ENCODE results near the gene FAM151B. TPM values are rescaled to one million over a fixed set of nuclear protein-coding genes. Genes with fewer than 3 reads are reported as not detected.

The FAM151B gene
- total and polyA plus RNA-seq, 2 of the 13 experiments (the other 11 are each of a cell fraction or from before 2014, with no cell fraction given), result 0.61 to 1.0 TPM

- TF ChIP-seq HNRNPK (IDR thresholded peaks at IDR 0.05; ENCODE audit: low read depth, low read length, poor library complexity, severe bottlenecking) (no peak), SOX5 (CRISPR knock-in tag; IDR thresholded peaks at IDR 0.05; ENCODE audit: borderline replicate concordance) (0 out of 2 replicates have a peak, but pooled peaks have one; percentile 6), ZNF205 (CRISPR knock-in tag; IDR thresholded peaks at IDR 0.05) (peak; percentile 81), MED1 (CRISPR knock-in tag; IDR thresholded peaks at IDR 0.05) (peak; percentile 47; the same call in 1 of the 2 replicates), POLR2AphosphoS2 (IDR thresholded peaks at IDR 0.05; ENCODE audit: low read depth, low read length) (no peak; the same call in 1 of the 2 replicates), ASH2L (IDR thresholded peaks at IDR 0.05; ENCODE audit: insufficient read length, low read depth, low read length) (peak; percentile 95), CREB3 (CRISPR knock-in tag; IDR thresholded peaks at IDR 0.05) (peak; percentile 47; the same call in 1 of the 2 replicates), HMGXB3 (CRISPR knock-in tag; IDR thresholded peaks at IDR 0.05; ENCODE audit: borderline replicate concordance) (no peak), BHLHE40 (IDR thresholded peaks at IDR 0.05; ENCODE audit: low read length) (no peak), ZEB1 (IDR thresholded peaks at IDR 0.05; ENCODE audit: insufficient replicate concordance, low read depth) (peak; percentile 86), TBL1XR1 (IDR thresholded peaks at IDR 0.05; ENCODE audit: borderline replicate concordance, low read length, partially characterized antibody) (no peak), FOXO4 (CRISPR knock-in tag; conservative IDR thresholded peaks at IDR 0.05) (no peak), ZFP36L2 (CRISPR knock-in tag; IDR thresholded peaks at IDR 0.05) (no peak), CEBPB (IDR thresholded peaks at IDR 0.05; ENCODE audit: borderline replicate concordance, low read depth, low read length) (no peak), ATF6 (CRISPR knock-in tag; conservative IDR thresholded peaks at IDR 0.05) (no peak), ZGPAT (CRISPR knock-in tag; IDR thresholded peaks at IDR 0.05) (peak; percentile 89)
These were observed at the start of gene FAM151B (continued) for GRCh38 chr5:80487829-80488721.

Measured in HepG2 (cell line).